BJ (cell line): Measurements from ENCODE around the gene NECTIN1. TPM values are rescaled to one million over a fixed set of nuclear protein-coding genes. Genes with fewer than 3 reads are reported as not detected.

Experiments used
- CTCF ChIA-PET: fragments of 350-600 bp; formaldehyde crosslinking; extraction: SDS; loops from one replicate; lab custom pipeline; 2021; ENCODE audit warnings: antibody characterized with exemption, inconsistent platforms; lab: Yijun Ruan, JAX
- POLR2A ChIA-PET: fragments of 300-600 bp; sonication (Branson Sonifier 250); formaldehyde crosslinking; extraction: SDS; loops from one replicate; lab custom pipeline; 2021; ENCODE audit warnings: antibody characterized with exemption; lab: Charles Lee
- DNase-seq: peaks from one replicate; pipeline ENCODE4 v3.0.0-alpha.2; 2011; ENCODE audit warnings: low read depth
- H3K27me3 ChIP-seq: 2 replicates; pipeline ENCODE4 v1.6.0; 2011; ENCODE audit warnings: low read length; ENCODE audit not compliant: control insufficient read depth, insufficient read depth
- H3K36me3 ChIP-seq: 2 replicates; pipeline ENCODE4 v1.5.1; 2011; ENCODE audit warnings: low read length; ENCODE audit not compliant: control insufficient read depth, insufficient read depth
- H3K4me3 ChIP-seq: 2 replicates; pipeline ENCODE4 v1.5.1; 2011; ENCODE audit warnings: low read depth, mild to moderate bottlenecking, control low read depth, low read length
- polyA plus RNA-seq: library from polyadenylated mRNA; depleted of rRNA; stranded (reverse); fragments of >200 nt; gene quantifications from 2 replicates; pipeline ENCODE4 v1.2.3, GENCODE V29; 2011
- TF ChIP-seq, protein P1 (sequence below): IDR thresholded peaks from 2 replicates; pipeline ENCODE4 v1.5.1; 2011; ENCODE audit warnings: low read depth, mild to moderate bottlenecking, control low read depth, inconsistent platforms, low read length, moderate library complexity; ENCODE audit not compliant: insufficient read depth

The NECTIN1 gene
- polyA plus RNA-seq, 1 experiment, result 3.0 TPM

DNA sequence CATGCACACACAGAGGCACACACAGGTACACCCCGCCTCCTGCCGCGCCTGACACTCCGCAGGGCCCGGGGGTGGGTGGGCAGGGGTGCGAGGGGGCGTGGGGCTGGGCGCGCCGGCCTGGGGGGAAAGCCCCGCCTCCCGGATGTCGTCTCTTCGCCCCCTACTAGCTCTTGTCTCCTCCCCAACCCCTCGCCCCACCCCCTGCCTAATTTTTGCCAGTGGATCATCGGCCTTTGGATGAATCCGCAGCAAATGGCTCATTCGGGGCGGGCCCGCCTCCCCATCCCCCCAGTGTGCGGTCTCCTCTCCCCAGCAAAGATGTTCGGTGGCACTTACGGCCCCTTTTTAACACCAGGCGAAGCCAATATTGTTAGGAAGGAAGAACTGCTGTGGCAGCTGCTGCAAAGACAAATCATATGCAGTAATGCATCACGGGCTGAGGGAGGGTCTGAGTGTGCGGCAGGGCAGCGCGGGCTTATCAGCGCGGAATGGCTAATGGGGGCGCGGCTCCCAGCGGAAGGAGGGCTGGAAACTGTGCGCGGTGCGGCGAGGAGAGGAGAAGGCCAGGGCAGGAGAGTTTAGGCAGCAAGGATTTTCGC lies 13.4 kb upstream of the NECTIN1 start:
- TF ChIP-seq, protein P1, sequence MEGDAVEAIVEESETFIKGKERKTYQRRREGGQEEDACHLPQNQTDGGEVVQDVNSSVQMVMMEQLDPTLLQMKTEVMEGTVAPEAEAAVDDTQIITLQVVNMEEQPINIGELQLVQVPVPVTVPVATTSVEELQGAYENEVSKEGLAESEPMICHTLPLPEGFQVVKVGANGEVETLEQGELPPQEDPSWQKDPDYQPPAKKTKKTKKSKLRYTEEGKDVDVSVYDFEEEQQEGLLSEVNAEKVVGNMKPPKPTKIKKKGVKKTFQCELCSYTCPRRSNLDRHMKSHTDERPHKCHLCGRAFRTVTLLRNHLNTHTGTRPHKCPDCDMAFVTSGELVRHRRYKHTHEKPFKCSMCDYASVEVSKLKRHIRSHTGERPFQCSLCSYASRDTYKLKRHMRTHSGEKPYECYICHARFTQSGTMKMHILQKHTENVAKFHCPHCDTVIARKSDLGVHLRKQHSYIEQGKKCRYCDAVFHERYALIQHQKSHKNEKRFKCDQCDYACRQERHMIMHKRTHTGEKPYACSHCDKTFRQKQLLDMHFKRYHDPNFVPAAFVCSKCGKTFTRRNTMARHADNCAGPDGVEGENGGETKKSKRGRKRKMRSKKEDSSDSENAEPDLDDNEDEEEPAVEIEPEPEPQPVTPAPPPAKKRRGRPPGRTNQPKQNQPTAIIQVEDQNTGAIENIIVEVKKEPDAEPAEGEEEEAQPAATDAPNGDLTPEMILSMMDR, result no peak
- CTCF ChIA-PET, result interaction anchor here (0.6 to 2.8 kb wide), 2 partner anchors 12 to 262 kb away, joined by 3 to 22 read pairs; partner anchors contain the start of gene NECTIN1
- H3K27me3 ChIP-seq, result peaks cover 31% of the 10 kb centered on the region
- no peaks in the 10 kb centered on the region for H3K36me3 ChIP-seq
- no peak for DNase-seq
- POLR2A ChIA-PET, result no interaction called here
- no peak overlapping the region for H3K4me3 ChIP-seq

DNA sequence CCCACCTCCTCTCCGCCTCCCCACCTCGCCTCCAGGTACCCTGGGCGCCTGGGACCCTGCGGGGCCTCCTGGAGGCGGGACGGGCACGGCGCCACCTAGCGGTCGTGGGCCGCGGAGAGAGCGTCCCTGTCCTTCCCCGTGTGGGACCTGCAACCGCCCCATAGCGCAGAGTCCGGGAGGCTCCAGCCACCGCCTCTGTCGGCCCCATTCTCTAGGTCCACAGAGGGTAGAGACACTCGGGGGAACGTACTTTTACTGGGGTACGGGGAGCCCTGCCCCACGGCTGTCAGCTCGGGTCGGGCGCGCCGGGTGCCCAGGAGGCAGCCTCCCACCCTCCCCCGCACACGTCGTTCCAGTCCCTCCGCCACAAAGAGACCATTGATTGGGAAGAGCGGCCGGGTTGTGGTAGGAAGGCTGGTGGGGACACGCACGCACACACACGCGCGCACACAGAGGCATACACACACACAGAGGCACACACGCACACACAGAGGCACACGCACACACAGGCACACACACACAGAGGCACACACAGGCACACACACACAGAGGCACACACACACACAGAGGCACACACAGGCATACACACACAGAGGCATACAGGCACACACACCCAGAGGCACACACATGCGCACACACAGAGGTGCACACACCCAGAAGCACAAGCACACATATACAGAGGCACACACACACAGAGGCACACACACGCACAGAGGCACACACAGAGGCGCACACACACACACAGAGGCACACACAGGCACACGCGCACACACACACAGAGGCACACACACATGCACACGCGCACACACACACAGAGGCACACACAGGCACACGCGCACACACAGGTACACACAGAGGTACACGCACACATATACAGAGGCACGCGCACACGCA lies 12.6 kb upstream of the NECTIN1 start:
- TF ChIP-seq, protein P1, result peak; percentile 79
- no peak overlapping the region for H3K4me3 ChIP-seq
- CTCF ChIA-PET, result interaction anchor here (0.7 to 3.8 kb wide), 2 partner anchors 11 to 48 kb away, joined by 3 to 42 read pairs; partner anchors contain the start of gene NECTIN1
- H3K27me3 ChIP-seq, result peaks cover 31% of the 10 kb centered on the region
- no peak for DNase-seq
- H3K36me3 ChIP-seq, result no peaks in the 10 kb centered on the region
- POLR2A ChIA-PET, result no interaction called here

DNA sequence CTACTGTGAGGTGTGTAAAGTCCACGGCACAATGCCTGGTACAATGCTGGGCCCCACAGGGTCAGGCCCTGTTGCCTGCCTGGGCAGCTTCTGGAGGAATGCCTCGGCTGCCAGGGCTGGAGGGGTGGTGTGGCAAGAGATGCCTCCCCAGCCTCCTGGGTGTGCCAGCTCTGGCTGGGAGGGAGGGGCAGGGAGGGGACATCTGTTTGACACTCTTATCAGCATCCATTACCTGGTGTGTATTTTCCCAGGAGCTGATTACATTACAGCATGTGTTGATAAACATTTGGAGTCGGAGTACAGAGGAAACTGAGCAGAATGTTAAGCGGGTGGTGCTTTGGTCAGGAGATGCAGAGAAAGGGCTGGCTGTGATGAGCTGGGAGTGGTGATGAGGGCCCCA lies 11.0 kb upstream of the NECTIN1 start:
- DNase-seq, result no peak
- Histone ChIP-seq H3K36me3 (no peaks in the 10 kb centered on the region), H3K27me3 (peaks cover 29% of the 10 kb centered on the region), H3K4me3 (no peak overlapping the region)
- TF ChIP-seq, protein P1, result no peak
- CTCF ChIA-PET, result interaction anchor here (0.8 to 3.8 kb wide), 6 partner anchors 9 to 368 kb away, joined by 3 to 42 read pairs (median 4); partner anchors contain the start of gene NECTIN1
- POLR2A ChIA-PET, result no interaction called here

DNA sequence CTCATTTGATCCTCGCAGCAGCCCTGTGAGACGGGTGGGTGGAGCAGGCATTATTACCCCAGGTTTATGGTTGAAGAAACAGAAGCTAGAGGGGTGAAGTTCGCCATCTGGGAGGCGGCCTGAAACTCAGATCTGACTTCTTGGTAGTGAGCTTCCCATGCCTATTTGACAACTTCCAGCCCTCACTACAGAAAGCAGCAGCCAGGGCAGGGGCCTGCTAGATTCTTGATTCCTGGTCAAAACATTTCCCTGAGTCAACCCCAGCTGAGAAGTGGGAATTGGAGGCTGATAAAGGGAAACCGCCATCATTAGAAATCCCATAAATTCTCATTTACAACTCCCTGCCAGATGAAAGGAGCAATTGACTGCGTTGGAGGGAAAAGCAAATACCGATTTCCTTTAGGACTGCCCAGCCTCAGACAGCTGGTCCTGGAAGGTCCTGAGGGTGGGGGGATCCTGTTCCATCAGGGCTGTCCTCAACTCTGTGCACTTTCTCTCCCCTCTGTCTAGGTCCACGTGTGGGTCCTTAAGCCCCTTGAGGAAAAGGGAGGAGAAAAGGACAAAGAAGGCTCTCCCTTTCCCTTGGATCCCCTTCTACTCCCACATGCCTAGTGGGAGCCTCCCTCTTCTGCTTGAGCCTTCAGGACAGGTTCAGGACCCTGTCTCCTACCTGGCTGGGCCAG lies 10.2 kb upstream of the NECTIN1 start:
- POLR2A ChIA-PET, result no interaction called here
- H3K4me3 ChIP-seq, result no peak overlapping the region
- TF ChIP-seq, protein P1, result no peak

More for the DNA sequence above, 10.2 kb upstream of the NECTIN1 start:
- peaks cover 28% of the 10 kb centered on the region for H3K27me3 ChIP-seq
- H3K36me3 ChIP-seq, result no peaks in the 10 kb centered on the region
- no peak for DNase-seq
- CTCF ChIA-PET, result interaction anchor here (0.8 to 3.8 kb wide), 3 partner anchors 9 to 259 kb away, joined by 3 to 42 read pairs (median 4); partner anchors contain the start of gene NECTIN1
